ENCODE measurements around the gene TBC1D22A.

TBC1D22A gene

DNA sequence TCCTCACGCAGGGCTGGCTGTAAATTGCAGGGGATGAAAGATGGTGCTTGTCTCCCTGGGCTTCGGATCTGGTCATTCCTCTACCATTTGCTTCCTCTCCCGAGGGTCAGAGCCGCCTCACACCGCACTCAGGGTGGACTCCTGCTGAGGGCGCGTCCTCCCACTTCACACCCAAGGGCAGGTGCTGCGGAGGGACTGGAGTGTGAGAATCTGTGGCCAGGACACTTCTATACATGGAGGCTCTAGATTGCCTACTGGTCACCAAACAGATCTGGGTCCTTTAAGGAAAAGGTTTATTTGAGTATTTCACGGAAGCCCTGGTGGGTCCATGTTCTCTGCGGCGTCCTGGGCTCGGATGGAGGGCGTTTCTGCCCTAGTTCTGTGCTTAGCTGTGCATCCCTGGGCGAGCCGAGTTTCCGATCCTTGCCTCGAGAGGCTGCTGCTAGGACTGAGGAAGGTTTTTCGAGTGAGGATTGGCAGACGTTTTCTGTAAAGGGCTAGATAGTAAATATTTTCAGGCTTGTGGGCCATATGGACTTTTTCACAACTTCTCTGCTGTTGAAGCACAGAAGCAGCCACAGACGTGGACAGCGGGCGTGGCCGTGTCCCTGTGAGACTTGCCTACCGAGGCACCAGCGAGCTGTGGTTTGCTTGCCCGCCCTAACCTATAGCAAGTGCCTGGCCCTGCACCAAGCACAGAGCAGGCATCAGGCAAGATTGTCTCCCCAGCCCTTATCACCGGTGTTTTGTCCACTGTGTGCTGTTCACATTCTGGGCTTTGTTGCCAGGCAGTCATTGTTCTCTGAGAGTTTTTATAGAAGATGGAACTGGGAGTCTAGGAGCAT lies 279.0 kb downstream of the TBC1D22A start:
- no peak overlapping the region for H3K4me3 ChIP-seq (ENCODE audit: low read depth, low read length)
- POLR2A ChIA-PET = no interaction called here
- no peak for DNase-seq (ENCODE audit: low read depth, low spot score)
- CTCF ChIA-PET = no interaction called here
- TF ChIP-seq, protein P1, sequence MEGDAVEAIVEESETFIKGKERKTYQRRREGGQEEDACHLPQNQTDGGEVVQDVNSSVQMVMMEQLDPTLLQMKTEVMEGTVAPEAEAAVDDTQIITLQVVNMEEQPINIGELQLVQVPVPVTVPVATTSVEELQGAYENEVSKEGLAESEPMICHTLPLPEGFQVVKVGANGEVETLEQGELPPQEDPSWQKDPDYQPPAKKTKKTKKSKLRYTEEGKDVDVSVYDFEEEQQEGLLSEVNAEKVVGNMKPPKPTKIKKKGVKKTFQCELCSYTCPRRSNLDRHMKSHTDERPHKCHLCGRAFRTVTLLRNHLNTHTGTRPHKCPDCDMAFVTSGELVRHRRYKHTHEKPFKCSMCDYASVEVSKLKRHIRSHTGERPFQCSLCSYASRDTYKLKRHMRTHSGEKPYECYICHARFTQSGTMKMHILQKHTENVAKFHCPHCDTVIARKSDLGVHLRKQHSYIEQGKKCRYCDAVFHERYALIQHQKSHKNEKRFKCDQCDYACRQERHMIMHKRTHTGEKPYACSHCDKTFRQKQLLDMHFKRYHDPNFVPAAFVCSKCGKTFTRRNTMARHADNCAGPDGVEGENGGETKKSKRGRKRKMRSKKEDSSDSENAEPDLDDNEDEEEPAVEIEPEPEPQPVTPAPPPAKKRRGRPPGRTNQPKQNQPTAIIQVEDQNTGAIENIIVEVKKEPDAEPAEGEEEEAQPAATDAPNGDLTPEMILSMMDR (IDR thresholded peaks at IDR 0.05; ENCODE audit: insufficient read depth, low read length, missing control alignments) = no peak

DNA sequence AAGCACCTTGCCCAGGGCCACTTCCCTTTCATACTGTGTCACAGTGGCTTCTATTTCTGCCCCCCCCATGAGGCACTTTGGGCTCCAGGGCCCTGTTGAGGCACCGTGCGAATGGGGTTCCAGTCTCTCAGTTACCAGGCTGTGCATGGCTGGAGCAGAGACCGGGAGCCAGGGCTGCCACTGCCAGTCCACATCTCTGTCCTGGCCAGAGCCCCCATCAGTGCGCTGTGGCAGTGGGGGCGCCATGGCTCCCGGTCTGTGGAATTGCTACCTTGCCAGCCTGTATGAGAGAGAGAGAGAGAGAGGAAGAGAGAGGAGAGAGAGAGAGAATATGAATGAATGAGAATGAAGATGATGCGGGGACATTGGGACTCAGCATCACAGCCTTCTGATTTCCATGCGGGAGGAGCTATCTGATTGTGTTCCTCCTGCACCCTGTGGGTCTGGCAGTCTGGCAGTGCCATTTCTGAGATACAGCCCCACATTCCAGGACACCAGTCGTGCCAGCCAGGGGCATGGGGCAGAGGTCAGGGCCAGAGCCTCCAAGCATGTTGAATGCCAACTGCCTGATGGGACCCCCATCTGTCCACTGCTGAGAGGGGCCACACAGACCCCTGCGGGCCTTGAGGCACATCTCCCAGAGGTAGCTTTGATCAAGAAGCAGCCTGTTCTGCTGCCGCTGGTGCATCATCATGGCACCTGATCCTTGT lies 279.8 kb downstream of the TBC1D22A start:
- ChIA-PET CTCF (no interaction called here), POLR2A (no interaction called here)
- TF ChIP-seq, protein P1 (IDR thresholded peaks at IDR 0.05; ENCODE audit: insufficient read depth, low read length, missing control alignments) = no peak
- no peak for DNase-seq (ENCODE audit: low read depth, low spot score)
- no peak overlapping the region for H3K4me3 ChIP-seq (ENCODE audit: low read depth, low read length)

DNA sequence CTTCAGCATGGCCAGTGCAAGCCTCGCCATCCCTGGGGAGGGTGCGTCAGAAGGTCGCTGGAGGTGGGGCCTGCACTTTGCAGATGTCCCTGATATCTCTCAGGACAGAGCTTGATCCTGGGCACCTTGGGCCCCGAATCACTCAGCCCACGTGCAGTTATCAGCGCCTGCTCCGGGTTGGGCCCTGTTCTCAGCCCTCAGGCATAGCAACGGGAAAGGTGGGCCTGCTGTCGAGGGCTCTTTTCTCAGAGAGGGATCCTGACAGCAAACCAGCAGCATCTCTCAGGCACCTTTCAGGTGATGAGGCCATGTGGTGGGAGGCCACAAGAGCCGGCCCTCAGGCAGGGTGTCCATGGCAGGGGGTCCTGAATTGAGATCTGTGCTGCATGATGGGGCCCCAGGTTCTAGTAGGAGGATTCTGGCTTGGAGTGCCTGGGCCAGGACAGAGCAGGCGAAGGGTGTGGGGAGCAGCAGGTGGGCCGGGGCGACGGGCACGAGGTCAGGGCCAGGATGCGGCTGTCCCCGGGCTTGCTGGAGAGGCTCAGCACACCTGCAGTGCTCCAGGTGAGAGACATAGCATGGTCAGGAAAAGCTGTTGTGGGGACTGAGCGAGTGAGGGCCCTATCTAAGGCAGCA lies 280.5 kb downstream of the TBC1D22A start:
- TF ChIP-seq, protein P1 (IDR thresholded peaks at IDR 0.05; ENCODE audit: insufficient read depth, low read length, missing control alignments) = no peak
- ChIA-PET POLR2A (no interaction called here), CTCF (no interaction called here)
- no peak overlapping the region for H3K4me3 ChIP-seq (ENCODE audit: low read depth, low read length)
- DNase-seq (ENCODE audit: low read depth, low spot score) = no peak

DNA sequence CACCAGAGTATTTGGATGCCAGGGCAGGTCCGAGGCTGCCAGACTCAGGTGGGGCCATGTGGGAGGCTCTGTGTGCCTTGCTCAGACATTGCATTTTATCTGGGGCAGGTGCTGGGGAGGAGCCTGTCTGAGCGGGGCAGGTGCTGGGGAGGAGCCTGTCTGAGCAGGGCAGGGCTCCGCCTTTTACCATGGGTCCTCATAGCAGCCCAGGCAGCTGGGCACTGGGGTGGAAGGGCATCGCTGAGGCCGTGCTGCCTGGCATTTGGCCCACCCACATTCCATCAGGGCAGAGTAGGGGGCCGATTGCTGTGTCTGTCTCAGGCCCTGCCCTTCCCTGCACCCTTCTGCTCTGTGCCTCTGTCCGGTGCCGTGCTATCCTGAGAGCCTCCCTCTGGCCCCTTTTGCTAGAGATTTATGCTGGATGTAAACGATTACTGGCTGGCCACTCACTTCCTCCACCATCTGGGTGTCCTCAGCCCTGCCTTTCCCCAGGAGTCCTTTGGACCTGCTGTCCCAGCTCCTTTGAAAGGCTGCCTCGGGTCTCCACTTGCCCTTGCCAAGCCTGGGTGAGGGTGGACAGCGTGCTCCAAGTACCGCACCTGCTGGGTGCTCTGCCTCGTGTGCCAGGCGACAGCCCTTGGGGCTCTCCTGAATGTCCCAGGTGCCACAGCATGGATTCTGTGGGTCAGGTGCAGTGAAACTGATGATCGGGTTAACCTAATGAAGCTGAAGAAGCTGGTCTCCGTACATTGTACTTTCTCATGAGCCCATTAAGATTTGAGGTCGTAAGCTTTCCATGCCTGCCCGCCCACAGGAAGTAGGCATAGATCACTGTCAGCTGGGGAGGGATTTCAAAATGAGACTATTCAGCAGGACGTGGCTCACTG lies 281.6 kb downstream of the TBC1D22A start:
- no peak for DNase-seq (ENCODE audit: low read depth, low spot score)
- no peak overlapping the region for H3K4me3 ChIP-seq (ENCODE audit: low read depth, low read length)
- TF ChIP-seq, protein P1 (IDR thresholded peaks at IDR 0.05; ENCODE audit: insufficient read depth, low read length, missing control alignments) = no peak
- ChIA-PET POLR2A (interaction anchor here (0.8 kb wide), 1 partner anchor 10 kb away, joined by 3 read pairs; no protein-coding TSS in a partner anchor), CTCF (interaction anchor here (0.6 to 1.2 kb wide), 4 partner anchors 9 to 31 kb away, joined by 3 read pairs; no protein-coding TSS in a partner anchor)

DNA sequence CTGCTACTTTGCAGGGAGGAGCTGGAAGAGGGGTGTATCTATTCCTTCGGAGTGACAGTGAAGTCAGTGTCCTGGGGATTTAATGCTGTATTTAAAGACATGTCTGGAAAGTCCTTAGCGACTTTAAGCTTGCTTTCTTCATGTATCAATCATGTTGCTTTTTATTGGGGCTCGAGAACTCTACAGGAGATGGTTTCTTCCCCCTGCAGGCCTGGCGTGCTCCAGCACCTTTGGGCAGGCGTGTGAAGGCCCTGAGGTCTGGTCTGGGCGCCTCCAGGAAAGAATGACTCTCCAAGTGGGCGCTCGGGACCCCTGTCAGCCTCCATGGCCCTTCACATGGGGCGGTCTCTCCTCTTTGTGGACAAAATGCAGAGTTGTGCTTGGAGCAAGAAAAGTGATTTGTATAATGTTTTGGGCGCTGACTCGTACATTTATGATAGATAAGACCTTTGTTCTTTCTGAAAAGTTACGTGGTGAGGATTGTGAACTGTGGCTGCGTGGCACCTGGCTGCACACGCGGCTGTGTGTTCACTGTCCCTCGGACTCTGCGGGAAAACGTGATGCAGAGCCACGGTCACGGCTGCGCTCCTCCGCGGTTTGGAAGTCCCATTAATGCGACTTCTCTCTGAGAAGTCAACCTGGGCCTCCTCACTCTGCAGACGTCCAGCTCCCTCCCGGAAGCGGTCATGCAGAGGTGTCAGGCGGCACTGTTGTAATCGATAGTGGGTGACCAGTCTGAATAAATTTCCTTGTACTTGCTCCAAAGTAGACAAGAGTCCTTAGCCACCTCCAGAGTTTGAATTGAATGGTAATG lies 282.5 kb downstream of the TBC1D22A start:
- ChIA-PET POLR2A (interaction anchor here (0.8 kb wide), 1 partner anchor 9 kb away, joined by 3 read pairs; no protein-coding TSS in a partner anchor), CTCF (interaction anchor here (0.9 to 1.2 kb wide), 3 partner anchors 9 to 22 kb away, joined by 3 read pairs; no protein-coding TSS in a partner anchor)
- no peak for DNase-seq (ENCODE audit: low read depth, low spot score)
- TF ChIP-seq, protein P1 (IDR thresholded peaks at IDR 0.05; ENCODE audit: insufficient read depth, low read length, missing control alignments) = no peak
- H3K4me3 ChIP-seq (ENCODE audit: low read depth, low read length) = no peak overlapping the region
